H1 (cell line): Measurements from ENCODE around the gene TSPAN1. TPM values are rescaled to one million over a fixed set of nuclear protein-coding genes. Genes with fewer than 3 reads are reported as not detected.

Experiments
- CTCF ChIA-PET: fragments of 300-600 bp; sonication (Branson Sonifier 250); formaldehyde crosslinking; loops from one replicate; lab custom pipeline; 2021; ENCODE audit not compliant: partially characterized antibody; lab: Charles Lee
- POLR2A ChIA-PET: fragments of 300-600 bp; sonication (Branson Sonifier 250); formaldehyde crosslinking; loops from one replicate; lab custom pipeline; 2021; ENCODE audit warnings: inconsistent platforms; ENCODE audit not compliant: partially characterized antibody; lab: Charles Lee
- DNase-seq, 2 experiments: peaks; one replicate each; pipeline versions ENCODE4 v3.0.0 to v3.0.0-alpha.2; 2010 to 2022; ENCODE audit warnings: low spot score in 2 of 2, low read depth in 1 of 2, mixed read lengths in 1 of 2
- FAIRE-seq: peaks from 2 replicates; lab custom pipeline; 2011; peaks lifted over from hg19 to GRCh38; lab: Jason Lieb, UNC
- H2AFZ ChIP-seq: 2 replicates; pipeline ENCODE4 v1.8.1; 2012; ENCODE audit warnings: low read length, inconsistent platforms
- H2AK5ac ChIP-seq: 2 replicates; pipeline ENCODE4 v1.6.1; 2013; ENCODE audit warnings: low read depth, low read length
- H2BK120ac ChIP-seq: replicated peaks from 2 replicates; pipeline ENCODE3; 2013; ENCODE audit warnings: low read depth, low read length, inconsistent platforms
- H2BK12ac ChIP-seq: 2 replicates; pipeline ENCODE4 v1.6.1; 2013; ENCODE audit warnings: low read depth, low read length
- H2BK15ac ChIP-seq: 2 replicates; pipeline ENCODE4 v1.6.1; 2013; ENCODE audit warnings: low read length
- H2BK20ac ChIP-seq: 2 replicates; pipeline ENCODE4 v1.6.1; 2013; ENCODE audit warnings: low read length
- H2BK5ac ChIP-seq: 2 replicates; pipeline ENCODE4 v1.6.1; 2013; ENCODE audit warnings: low read depth, low read length
- H3K14ac ChIP-seq: 2 replicates; pipeline ENCODE4 v1.6.1; 2013; ENCODE audit warnings: inconsistent platforms; ENCODE audit not compliant: insufficient read length
- H3K18ac ChIP-seq: 2 replicates; pipeline ENCODE4 v1.6.1; 2013; ENCODE audit warnings: low read length; ENCODE audit errors: extremely low read depth
- H3K23ac ChIP-seq: 2 replicates; pipeline ENCODE4 v1.6.1; 2013; ENCODE audit warnings: inconsistent platforms; ENCODE audit not compliant: insufficient read length
- H3K23me2 ChIP-seq: 2 replicates; pipeline ENCODE4 v1.6.1; 2013; ENCODE audit warnings: low read depth, low read length
- H3K27ac ChIP-seq: 2 replicates; pipeline ENCODE4 v1.6.1; 2011; ENCODE audit warnings: low read depth, low read length, inconsistent platforms
- H3K27me3 ChIP-seq, 4 experiments: replicated peaks in 1 of 4; 1 replicate in 1 of 4; 2 replicates in 3 of 4; pipeline versions ENCODE4 v1.6.1 to v1.8.1; 2011 to 2013; ENCODE audit warnings: low read length in 3 of 4, mild to moderate bottlenecking in 3 of 4, inconsistent platforms in 2 of 4, mixed read lengths in 2 of 4, moderate library complexity in 1 of 4; ENCODE audit not compliant: control insufficient read depth in 3 of 4, insufficient read depth in 3 of 4; ENCODE audit errors: extremely low read depth in 1 of 4
- H3K36me3 ChIP-seq, 4 experiments: 2 replicates each; pipeline versions ENCODE4 v1.6.1 to v1.8.1; 2011 to 2013; ENCODE audit warnings: mild to moderate bottlenecking in 4 of 4, low read length in 3 of 4, moderate library complexity in 2 of 4, control low read depth in 1 of 4, inconsistent platforms in 1 of 4; ENCODE audit not compliant: insufficient read depth in 4 of 4, control insufficient read depth in 2 of 4
- H3K4ac ChIP-seq: replicated peaks from 2 replicates; pipeline ENCODE3; 2013; ENCODE audit warnings: low read length, low read depth, mixed read lengths, inconsistent platforms; ENCODE audit not compliant: insufficient read length
- H3K4me1 ChIP-seq, 4 experiments: replicated peaks in 1 of 4; 1 replicate in 1 of 4; 2 replicates in 3 of 4; pipeline versions ENCODE4 v1.6.1 to v1.8.1; 2011 to 2013; ENCODE audit warnings: low read length in 3 of 4, inconsistent platforms in 2 of 4, mixed read lengths in 1 of 4; ENCODE audit not compliant: insufficient read depth in 4 of 4, control insufficient read depth in 3 of 4
- H3K4me2 ChIP-seq, 2 experiments: 2 replicates each; pipeline versions ENCODE4 v1.6.1 to v1.8.1; 2011 to 2013; ENCODE audit warnings: low read depth in 2 of 2, low read length in 2 of 2, control low read depth in 1 of 2, inconsistent platforms in 1 of 2, mild to moderate bottlenecking in 1 of 2; ENCODE audit not compliant: insufficient read depth in 1 of 2
- H3K4me3 ChIP-seq, 4 experiments: fragments of 200-600, 300-600 bp in 1 of 4; sonication (generic), shearing (Covaris generic), sonication (Bioruptor Twin) in 1 of 4; 2 replicates each; pipeline versions ENCODE4 v1.5.1 to v1.8.1; 2011 to 2016; ENCODE audit warnings: low read length in 4 of 4, low read depth in 3 of 4, control low read depth in 2 of 4, inconsistent platforms in 2 of 4, mild to moderate bottlenecking in 2 of 4, mixed read lengths in 1 of 4, moderate library complexity in 1 of 4; ENCODE audit not compliant: insufficient read depth in 2 of 4; ENCODE audit errors: extremely low read depth in 1 of 4
- H3K56ac ChIP-seq: replicated peaks from 2 replicates; pipeline ENCODE3; 2013; ENCODE audit warnings: low read depth, mild to moderate bottlenecking, mixed read lengths, low read length, inconsistent platforms; ENCODE audit not compliant: insufficient read length
- H3K79me1 ChIP-seq: 2 replicates; pipeline ENCODE4 v1.6.1; 2013; ENCODE audit warnings: low read depth, low read length, control low read depth
- H3K79me2 ChIP-seq, 2 experiments: 2 replicates each; pipeline versions ENCODE4 v1.6.1 to v1.8.1; 2012 to 2013; ENCODE audit warnings: low read length in 2 of 2, mild to moderate bottlenecking in 2 of 2, inconsistent platforms in 1 of 2; ENCODE audit not compliant: insufficient read depth in 2 of 2, control insufficient read depth in 1 of 2
- H3K9ac ChIP-seq, 4 experiments: replicated peaks in 1 of 4; 1 replicate in 1 of 4; 2 replicates in 3 of 4; pipeline versions ENCODE4 v1.6.1 to v1.8.1; 2011 to 2013; ENCODE audit warnings: low read depth in 3 of 4, low read length in 3 of 4, control low read depth in 2 of 4, mild to moderate bottlenecking in 2 of 4, moderate library complexity in 2 of 4, inconsistent platforms in 1 of 4; ENCODE audit errors: extremely low read depth in 1 of 4
- H3K9me3 ChIP-seq, 2 experiments: 2 replicates each; pipeline versions ENCODE4 v1.6.1 to v1.8.1; 2012 to 2013; ENCODE audit warnings: mild to moderate bottlenecking in 2 of 2, moderate library complexity in 2 of 2, control low read depth in 1 of 2, inconsistent platforms in 1 of 2, low read depth in 1 of 2, low read length in 1 of 2, mixed read lengths in 1 of 2; ENCODE audit not compliant: insufficient read depth in 2 of 2
- H4K20me1 ChIP-seq, 2 experiments: replicated peaks in 1 of 2; 2 replicates each; pipeline versions ENCODE3 to v1.8.1; 2011 to 2013; ENCODE audit warnings: inconsistent platforms in 2 of 2, low read length in 2 of 2, mild to moderate bottlenecking in 1 of 2; ENCODE audit not compliant: insufficient read depth in 2 of 2, control insufficient read depth in 1 of 2
- H4K5ac ChIP-seq: 2 replicates; pipeline ENCODE4 v1.6.1; 2013; ENCODE audit warnings: low read length, low read depth, mixed read lengths, inconsistent platforms; ENCODE audit not compliant: insufficient read length
- H4K8ac ChIP-seq: 2 replicates; pipeline ENCODE4 v1.8.0; 2013; ENCODE audit warnings: mild to moderate bottlenecking, moderate library complexity, low read length, inconsistent platforms; ENCODE audit not compliant: insufficient read depth; ENCODE audit errors: extremely low read depth
- H4K91ac ChIP-seq: replicated peaks from 2 replicates; pipeline ENCODE3; 2013; ENCODE audit warnings: low read length, mixed read lengths, inconsistent platforms; ENCODE audit not compliant: insufficient read length
- CBX8 ChIP-seq: fragments of 300-800, 300-1000 bp; sonication (generic); IDR thresholded peaks from 2 replicates; pipeline ENCODE4 v1.7.1; 2016; ENCODE audit warnings: low read depth, low read length, borderline replicate concordance
- CTCF ChIP-seq, 3 experiments: IDR thresholded peaks; 1 replicate in 2 of 3; 2 replicates in 1 of 3; pipeline versions ENCODE4 v1.5.1 to v1.6.1; 2011; ENCODE audit warnings: low read length in 3 of 3, mild to moderate bottlenecking in 3 of 3, inconsistent platforms in 2 of 3, low read depth in 1 of 3, moderate library complexity in 1 of 3; ENCODE audit not compliant: insufficient read depth in 1 of 3; ENCODE audit errors: control extremely low read depth in 1 of 3
- POLR2A ChIP-seq, 2 experiments: IDR thresholded peaks; 1 replicate in 1 of 2; 2 replicates in 1 of 2; pipeline ENCODE4 v1.6.1; 2011; ENCODE audit warnings: low read depth in 2 of 2, low read length in 2 of 2, mild to moderate bottlenecking in 2 of 2; ENCODE audit errors: control extremely low read depth in 1 of 2
- RAD21 ChIP-seq, 2 experiments: IDR thresholded peaks in 1 of 2; conservative IDR thresholded peaks in 1 of 2; 2 replicates each; pipeline ENCODE4 v1.6.1; 2011; ENCODE audit warnings: low read depth in 2 of 2, low read length in 2 of 2, improper control_type of control experiment in 1 of 2, inconsistent platforms in 1 of 2, mild to moderate bottlenecking in 1 of 2, moderate library complexity in 1 of 2
- TEAD4 ChIP-seq: IDR thresholded peaks from 2 replicates; pipeline ENCODE4 v1.6.1; 2012; ENCODE audit warnings: low read depth, low read length, inconsistent platforms, mixed read lengths
- WGBS, 2 experiments: shearing (Covaris generic) in 1 of 2; methylation state at CpG; one replicate each; pipeline versions ENCODE4 v1.1.6 to v1.1.7; 2013 to 2015; ENCODE audit warnings: low lambda C conversion rate in 2 of 2, mixed read lengths in 2 of 2, inconsistent platforms in 1 of 2, low coverage in 1 of 2, missing lambda C conversion rate in 1 of 2; ENCODE audit not compliant: insufficient replicate concordance in 2 of 2, insufficient coverage in 1 of 2, insufficient read length in 1 of 2; ENCODE audit errors: extremely low coverage in 1 of 2, missing lambda C conversion rate in 1 of 2; 5-methylcytosine and 5-hydroxymethylcytosine counted together
- polyA plus RNA-seq, 7 experiments: library from polyadenylated mRNA; depleted of rRNA in 3 of 7; stranded (reverse) in 5 of 7; unstranded in 2 of 7; fragments of >200 nt in 5 of 7; fragments of 200-250 nt in 2 of 7; gene quantifications; 1 replicate in 5 of 7; 2 replicates in 1 of 7; 4 replicates in 1 of 7; pipeline versions ENCODE4 v1.2.1 to v1.2.3, GENCODE V29; 2011 to 2013; ENCODE audit warnings: missing spikeins in 2 of 7, mixed read lengths in 2 of 7
- total RNA-seq: library from RNA; stranded (reverse); fragmentation: NEBNext Ultra II Directional; extraction: Animal tissue kit (Norgen Biotek cat#: 25700); gene quantifications from 2 replicates; pipeline ENCODE4 v1.2.1, GENCODE V29; 2021

Gene TSPAN1
- total and polyA plus RNA-seq, 2 of the 8 experiments (the other 6 are each of a cell fraction or from before 2014, with no cell fraction given): 0.05 TPM; not detected in 1

DNA sequence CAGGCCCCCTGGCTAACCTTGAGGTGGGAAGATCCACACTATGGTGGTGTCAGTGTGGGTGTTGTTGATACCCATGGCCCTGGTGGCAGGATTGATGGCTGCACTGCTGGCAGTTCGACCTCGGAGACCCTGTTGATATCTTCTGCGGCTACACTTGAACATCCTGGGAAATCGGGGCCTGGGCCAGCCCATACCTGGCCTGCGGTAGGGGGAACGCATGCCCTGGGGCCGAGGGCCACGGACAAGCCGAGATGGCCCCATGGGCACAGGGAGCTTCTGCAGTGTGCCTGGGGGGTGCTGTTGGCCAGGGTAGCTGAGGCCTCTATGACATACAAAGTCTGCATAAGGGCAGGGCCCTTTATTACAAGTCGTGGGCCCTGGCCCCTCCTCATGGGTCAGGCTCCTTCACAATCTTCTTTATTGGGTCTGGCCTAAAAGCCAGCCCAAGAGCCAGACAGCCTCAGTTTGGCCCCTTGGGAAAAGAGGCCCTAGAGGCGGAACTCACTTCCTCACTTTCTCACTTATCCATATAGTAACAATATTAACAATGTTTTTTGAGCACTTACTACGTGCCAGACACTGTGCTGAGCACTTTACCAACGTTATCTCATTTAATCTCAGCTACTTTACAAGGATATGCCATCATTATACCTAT is 1.5 kb downstream of the TSPAN1 start, which contains the start of gene P3R3URF:
TSS of gene P3R3URF (minus strand) at position 278 of the 655 bp plus-strand sequence. CDS start at position 261, 17 bp downstream.
- H3K23me2 ChIP-seq: peaks cover 2% of the 10 kb centered on the region; the same call in 1 of the 2 replicates
- peak in 2 of 3 experiments; percentile 6 to 18; a peak in 2 of 4 replicates for TF ChIP-seq CTCF (IDR thresholded peaks at IDR 0.05; ENCODE audit: control extremely low read depth in 1 of 3, insufficient read depth in 1 of 3, low read depth in 1 of 3, low read length in 3 of 3)
- no peak for TF ChIP-seq TEAD4
- no peak for TF ChIP-seq POLR2A (IDR thresholded peaks at IDR 0.05; ENCODE audit: control extremely low read depth in 1 of 2, low read depth in 2 of 2, low read length in 2 of 2)
- TF ChIP-seq CBX8: no peak
- TF ChIP-seq RAD21 (IDR thresholded peaks at IDR 0.05 in 1 of 2, conservative IDR thresholded peaks at IDR 0.05 in 1 of 2; ENCODE audit: low read depth in 2 of 2, low read length in 2 of 2): no peak
- CTCF ChIA-PET: interaction anchor here (0.7 to 2.1 kb wide), 5 partner anchors 11 to 498 kb away, joined by 3 to 13 read pairs (median 3); no protein-coding TSS in a partner anchor
- H4K91ac ChIP-seq: no peak within 1 kb of the TSS
- WGBS, 2 experiments: 87% methylated on average over 13 of the region's 13 CpGs; no CpG with 5 or more reads in 1 of the 2 experiments
- no peak within 1 kb of the TSS for H3K27ac ChIP-seq
- H4K5ac ChIP-seq: no peak within 1 kb of the TSS
- POLR2A ChIA-PET: interaction anchor here (0.6 to 1.4 kb wide), 2 partner anchors 44 to 497 kb away, joined by 3 read pairs; partner anchors contain the start of gene PIK3R3
- peaks cover 0 to 4% of the 10 kb centered on the region in 2 experiments for H4K20me1 ChIP-seq
- no peak within 1 kb of the TSS for H2BK12ac ChIP-seq
- H3K14ac ChIP-seq: no peak within 1 kb of the TSS
- no peak within 1 kb of the TSS for H3K9ac ChIP-seq
- DNase-seq: no peak
- no peak within 1 kb of the TSS for H2AK5ac ChIP-seq
- no peak within 1 kb of the TSS for H2AFZ ChIP-seq
- H3K9me3 ChIP-seq: no peaks in the 10 kb centered on the region
- H3K4ac ChIP-seq: no peak within 1 kb of the TSS
- no peaks in the 10 kb centered on the region for H3K36me3 ChIP-seq
- H3K18ac ChIP-seq: peak within 1 kb of the TSS; percentile 15; the same call in 1 of the 2 replicates
- no peak within 1 kb of the TSS for H3K4me2 ChIP-seq
- no peaks in the 10 kb centered on the region; a peak in 1 of 7 replicates for H3K27me3 ChIP-seq
- no peak within 1 kb of the TSS for H2BK20ac ChIP-seq
- H2BK5ac ChIP-seq: no peak within 1 kb of the TSS
- no peak within 1 kb of the TSS; the same call in 1 of the 2 replicates for H4K8ac ChIP-seq
- no peak for FAIRE-seq
- H3K79me2 ChIP-seq: no peaks in the 10 kb centered on the region
- no peak within 1 kb of the TSS for H3K4me3 ChIP-seq
- no peak within 1 kb of the TSS for H2BK15ac ChIP-seq
- H3K79me1 ChIP-seq: 0 out of 2 replicates have a peak, but pooled peaks cover 3% of the 10 kb centered on the region
- H3K56ac ChIP-seq: no peak within 1 kb of the TSS
- no peak within 1 kb of the TSS for H2BK120ac ChIP-seq
- H3K4me1 ChIP-seq: peaks cover 6 to 29% (median 14%) of the 10 kb centered on the region in 4 experiments
- H3K23ac ChIP-seq: no peak within 1 kb of the TSS
